22Rv1 (cell line): ENCODE results near the gene UNC13D.
A peak's percentile ranks its signal among the peaks of the same experiment; 100 is the strongest.

Source experiments
- H3K27ac ChIP-seq: fragments of 450-650 bp; 2 replicates; pipeline ENCODE4 v1.5.1; 2017
- CTCF ChIP-seq: fragments of 450-650 bp; IDR thresholded peaks from 2 replicates; pipeline ENCODE4 v1.5.1; 2017; ENCODE audit warnings: mild to moderate bottlenecking
- ZFX ChIP-seq: fragments of 450-650 bp; IDR thresholded peaks from 2 replicates; pipeline ENCODE4 v1.6.1; 2017; ENCODE audit warnings: antibody characterized with exemption, borderline replicate concordance

Gene UNC13D

GRCh38 chr17:75876938-75877751 lies 32.9 kb upstream of the UNC13D start:
- TF ChIP-seq ZFX (no peak), CTCF (no peak)

DNA sequence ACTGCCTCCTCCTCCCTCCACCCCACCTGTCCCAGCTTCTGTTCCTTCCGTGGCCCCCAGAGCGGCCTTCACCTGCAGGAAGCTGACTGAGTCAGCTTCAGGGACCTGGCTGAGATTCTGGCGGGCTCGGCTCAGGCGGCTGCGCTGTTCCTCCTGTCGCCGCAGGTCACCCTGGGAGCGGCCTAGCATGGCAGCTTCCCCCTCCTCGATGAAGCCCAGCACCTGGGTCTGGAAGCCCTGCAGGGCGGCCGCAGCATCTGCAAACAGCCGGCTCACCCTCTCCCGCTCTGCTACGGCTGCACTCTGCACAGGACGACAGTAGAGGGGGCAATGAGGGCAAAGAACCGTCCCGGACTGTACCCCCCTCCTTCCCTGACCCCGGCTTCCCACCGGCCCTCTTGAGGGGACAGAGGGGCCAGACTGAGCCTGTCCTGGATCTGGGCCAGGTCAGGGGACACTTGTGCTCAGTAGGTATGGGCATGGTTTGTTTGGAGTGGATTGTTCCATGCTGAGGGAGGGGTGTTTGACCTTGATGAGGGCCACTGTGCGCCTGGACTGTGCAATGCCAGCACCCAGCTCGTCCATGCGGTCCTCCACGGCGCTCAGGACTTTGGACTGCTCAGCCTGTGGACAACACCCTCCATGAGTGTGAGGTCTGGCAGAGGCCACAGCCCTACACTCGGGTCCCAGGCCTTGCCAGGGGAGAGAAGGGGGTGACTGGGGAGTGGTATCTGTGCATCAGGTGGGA lies 32.2 kb upstream of the UNC13D start:
- TF ChIP-seq ZFX (no peak), CTCF (peak; percentile 23)
- H3K27ac ChIP-seq, result peak overlapping the region; percentile 96

More at GRCh38 chr17:75876938-75877751, 32.9 kb upstream of the UNC13D start:
- H3K27ac ChIP-seq, result peak overlapping the region; percentile 96

- TF ChIP-seq ZFX (no peak), CTCF (no peak)
- H3K27ac ChIP-seq, result peak overlapping the region; percentile 96
Measured at GRCh38 chr17:75875940-75876189, 31.7 kb upstream of the UNC13D start.

GRCh38 chr17:75875182-75875939 lies 31.2 kb upstream of the UNC13D start:
- H3K27ac ChIP-seq, result peak overlapping the region; percentile 96
- TF ChIP-seq ZFX, result no peak

DNA sequence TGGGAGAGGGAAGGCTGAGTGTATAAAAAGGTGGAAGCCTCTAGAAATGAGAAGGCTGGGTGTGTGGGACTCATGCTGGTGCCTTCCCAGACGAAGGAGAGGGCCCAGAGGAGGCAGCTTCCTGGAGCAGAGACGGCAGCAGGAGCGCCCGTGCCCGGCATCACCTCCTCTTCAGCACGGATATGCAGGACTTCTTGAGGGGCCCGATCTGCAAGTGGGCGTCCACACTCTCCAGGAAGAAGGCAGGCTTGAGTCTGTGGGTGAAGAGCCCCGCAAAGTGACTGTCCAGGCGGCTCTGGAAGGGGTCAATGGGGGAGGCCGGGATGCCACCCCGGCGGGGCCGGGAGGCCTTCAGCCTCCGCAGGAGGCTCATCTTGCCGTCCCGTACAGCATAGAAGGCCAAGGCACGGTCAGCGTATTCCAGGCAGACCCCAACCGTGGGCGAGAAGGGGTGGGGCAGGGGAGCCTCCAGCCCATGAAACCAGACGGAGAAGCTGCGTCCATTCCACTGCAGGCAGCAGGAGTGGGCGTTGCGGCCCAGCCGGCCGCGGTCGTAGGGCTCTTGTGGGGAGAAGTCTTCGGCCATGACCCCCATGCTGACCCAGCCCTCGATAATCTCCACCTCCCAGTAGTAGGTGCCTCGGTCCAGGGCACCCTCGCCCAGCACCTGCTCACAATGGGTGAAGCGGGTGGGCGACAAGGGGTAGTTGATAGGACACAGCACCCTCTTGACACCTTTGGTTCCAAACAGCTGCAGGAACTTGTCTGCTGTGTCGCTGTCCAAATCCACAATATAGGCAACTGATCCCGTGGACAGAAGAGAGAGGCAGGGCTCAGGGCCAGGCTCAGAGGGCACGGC lies 30.3 kb upstream of the UNC13D start:
- TF ChIP-seq CTCF (no peak), ZFX (no peak)
- peak overlapping the region; percentile 96 for H3K27ac ChIP-seq

DNA sequence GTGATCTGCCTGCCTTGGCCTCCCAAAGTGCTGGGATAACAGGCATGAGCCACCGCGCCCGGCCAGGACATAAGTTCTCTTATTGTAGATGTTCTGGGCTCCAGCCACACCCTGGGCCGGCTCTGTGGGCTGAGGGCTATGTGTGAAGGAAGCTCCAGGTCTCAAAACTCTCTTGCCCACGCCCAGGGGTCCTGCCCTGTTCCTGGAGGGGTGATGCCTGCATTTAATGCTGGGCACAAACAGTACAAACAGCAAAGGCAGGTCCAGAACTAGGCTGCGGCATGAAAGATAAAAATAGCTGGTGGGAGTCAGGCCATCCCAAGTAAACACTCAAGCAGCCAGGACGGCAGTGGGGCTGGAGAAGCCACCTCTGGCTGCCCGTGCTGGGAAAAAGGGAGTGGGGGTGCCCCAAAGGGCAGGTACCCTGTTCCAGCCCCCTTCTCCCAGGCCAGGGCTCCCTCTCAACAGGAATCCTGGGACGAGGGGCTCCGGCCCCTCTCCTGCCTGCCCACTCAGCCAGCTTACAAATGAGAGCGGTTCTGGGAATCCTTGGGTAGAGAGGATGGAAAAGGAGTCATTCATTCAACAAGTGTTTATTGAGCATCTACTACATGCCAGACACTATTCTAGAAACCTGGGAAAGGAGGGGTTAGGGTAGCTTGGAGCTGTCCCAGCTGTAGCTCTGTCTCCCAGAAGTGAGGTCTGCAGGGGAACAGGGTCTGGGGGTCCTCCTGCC lies 29.6 kb upstream of the UNC13D start:
- no peak for TF ChIP-seq CTCF
- TF ChIP-seq ZFX, result no peak
- peak overlapping the region; percentile 96 for H3K27ac ChIP-seq
